Suprapubic skin (tissue), 4 donors: ENCODE results near the gene MACO1.
"Not testable (repeated sequence)": the region's sequence is repeated elsewhere in the genome, so short reads cannot be mapped to it uniquely, and the experiment has no call there.

ENCODE experiments used
- EP300 ChIP-seq: sonication (generic); formaldehyde crosslinking; IDR thresholded peaks from one replicate; pipeline ENCODE4 v1.6.1; 2017; ENCODE audit warnings: antibody characterized with exemption
- POLR2AphosphoS5 ChIP-seq, 3 donors: sonication (generic); formaldehyde crosslinking; IDR thresholded peaks; one replicate each; pipeline ENCODE4 v1.6.1; 2017; ENCODE audit warnings: antibody characterized with exemption in 3 of 3
- TF ChIP-seq, protein P1 (sequence below), 2 donors: fragments of 200-600 bp in 1 of 2; fragments of 450-650 bp in 1 of 2; sonication (generic) in 1 of 2; IDR thresholded peaks; one replicate each; pipeline ENCODE4 v1.5.1; 2016 to 2019; ENCODE audit warnings: antibody characterized with exemption in 2 of 2, mild to moderate bottlenecking in 1 of 2, moderate library complexity in 1 of 2

DNA sequence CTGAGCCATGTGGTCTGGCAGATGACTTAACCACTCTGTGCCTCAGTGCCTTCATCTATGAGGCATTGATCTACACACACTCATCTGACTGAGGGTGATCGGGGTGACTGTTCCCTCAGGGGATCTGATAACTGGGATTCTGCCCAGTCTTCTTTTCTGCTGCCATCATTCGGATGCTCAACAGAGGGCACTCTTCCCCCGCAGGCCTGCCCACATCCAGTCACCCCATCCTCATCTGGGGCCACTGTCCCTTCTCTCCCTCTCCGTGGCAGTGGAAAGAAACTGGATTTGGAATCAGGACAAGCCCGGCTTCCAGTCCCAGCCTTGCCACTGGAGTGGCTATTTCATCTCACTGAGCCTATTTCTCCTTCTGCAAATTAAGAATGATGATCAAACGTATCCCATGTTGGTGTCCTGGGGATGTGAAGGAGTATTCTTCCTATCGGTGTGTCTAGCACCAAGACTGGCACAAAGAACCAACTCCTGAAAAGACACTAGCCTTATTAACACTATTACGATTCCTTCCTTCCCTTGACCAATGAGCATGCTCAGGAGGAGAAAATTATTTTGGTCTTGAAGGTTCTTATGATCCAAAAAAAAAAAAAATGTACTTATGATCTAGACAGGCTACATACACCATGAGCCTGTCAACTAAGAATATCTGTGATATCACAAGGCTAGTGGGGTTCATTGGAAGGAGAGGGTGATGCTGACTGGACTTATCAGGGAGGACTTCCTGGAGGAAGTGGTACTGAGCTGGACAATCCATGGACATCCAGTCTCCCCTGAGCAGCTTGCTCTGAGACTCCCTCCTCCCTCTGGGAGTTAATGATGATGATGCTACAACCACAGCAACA, 27.5 kb upstream of the MACO1 start:
- TF ChIP-seq, protein P1, sequence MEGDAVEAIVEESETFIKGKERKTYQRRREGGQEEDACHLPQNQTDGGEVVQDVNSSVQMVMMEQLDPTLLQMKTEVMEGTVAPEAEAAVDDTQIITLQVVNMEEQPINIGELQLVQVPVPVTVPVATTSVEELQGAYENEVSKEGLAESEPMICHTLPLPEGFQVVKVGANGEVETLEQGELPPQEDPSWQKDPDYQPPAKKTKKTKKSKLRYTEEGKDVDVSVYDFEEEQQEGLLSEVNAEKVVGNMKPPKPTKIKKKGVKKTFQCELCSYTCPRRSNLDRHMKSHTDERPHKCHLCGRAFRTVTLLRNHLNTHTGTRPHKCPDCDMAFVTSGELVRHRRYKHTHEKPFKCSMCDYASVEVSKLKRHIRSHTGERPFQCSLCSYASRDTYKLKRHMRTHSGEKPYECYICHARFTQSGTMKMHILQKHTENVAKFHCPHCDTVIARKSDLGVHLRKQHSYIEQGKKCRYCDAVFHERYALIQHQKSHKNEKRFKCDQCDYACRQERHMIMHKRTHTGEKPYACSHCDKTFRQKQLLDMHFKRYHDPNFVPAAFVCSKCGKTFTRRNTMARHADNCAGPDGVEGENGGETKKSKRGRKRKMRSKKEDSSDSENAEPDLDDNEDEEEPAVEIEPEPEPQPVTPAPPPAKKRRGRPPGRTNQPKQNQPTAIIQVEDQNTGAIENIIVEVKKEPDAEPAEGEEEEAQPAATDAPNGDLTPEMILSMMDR (IDR thresholded peaks at IDR 0.05) = peak in 1 of 2 donors; percentile 24
- TF ChIP-seq EP300; POLR2AphosphoS5 (IDR thresholded peaks at IDR 0.05): not testable (repeated sequence)
